AG04450 (cell line): Measurements from ENCODE around the gene ITGB4. TPM values are rescaled to one million over a fixed set of nuclear protein-coding genes. Genes with fewer than 3 reads are reported as not detected.

Experiments used
- CTCF ChIA-PET: fragments of 300-600, 350-600 bp; formaldehyde crosslinking; extraction: SDS; loops from one replicate; lab custom pipeline; 2022; ENCODE audit warnings: antibody characterized with exemption, inconsistent platforms; lab: Charles Lee
- POLR2A ChIA-PET: fragments of 350-600 bp; formaldehyde crosslinking; extraction: SDS; loops from one replicate; lab custom pipeline; 2021; ENCODE audit warnings: antibody characterized with exemption, inconsistent platforms; lab: Yijun Ruan, JAX
- DNase-seq: peaks from one replicate; pipeline ENCODE4 v3.0.0-alpha.2; 2011; ENCODE audit warnings: low read depth, low spot score
- H3K27ac ChIP-seq: one replicate; pipeline ENCODE4 v1.5.1; 2012; ENCODE audit warnings: low read depth, low read length, control low read depth
- H3K27me3 ChIP-seq: one replicate; pipeline ENCODE4 v1.6.0; 2012; ENCODE audit warnings: low read length; ENCODE audit not compliant: control insufficient read depth, insufficient read depth
- H3K4me3 ChIP-seq: 2 replicates; pipeline ENCODE4 v1.5.1; 2011; ENCODE audit warnings: mild to moderate bottlenecking, low read depth, low read length, control low read depth
- H3K9me3 ChIP-seq: 2 replicates; pipeline ENCODE4 v1.5.1; 2012; ENCODE audit warnings: low read length; ENCODE audit not compliant: control insufficient read depth, insufficient read depth
- polyA plus RNA-seq: library from polyadenylated mRNA; depleted of rRNA; stranded (reverse); fragments of >200 nt; gene quantifications from 2 replicates; pipeline ENCODE4 v1.2.3, GENCODE V29; 2011
- TF ChIP-seq, protein P1 (sequence below): IDR thresholded peaks from 2 replicates; pipeline ENCODE4 v1.5.1; 2011; ENCODE audit warnings: low read depth, low read length, control low read depth, inconsistent platforms

ITGB4 gene
- polyA plus RNA-seq, 1 experiment: 0.31 TPM

- H3K27ac ChIP-seq: no peak overlapping the region
- H3K4me3 ChIP-seq: no peak overlapping the region
- H3K27me3 ChIP-seq: no peaks in the 10 kb centered on the region
- DNase-seq: no peak
- TF ChIP-seq, protein P1, sequence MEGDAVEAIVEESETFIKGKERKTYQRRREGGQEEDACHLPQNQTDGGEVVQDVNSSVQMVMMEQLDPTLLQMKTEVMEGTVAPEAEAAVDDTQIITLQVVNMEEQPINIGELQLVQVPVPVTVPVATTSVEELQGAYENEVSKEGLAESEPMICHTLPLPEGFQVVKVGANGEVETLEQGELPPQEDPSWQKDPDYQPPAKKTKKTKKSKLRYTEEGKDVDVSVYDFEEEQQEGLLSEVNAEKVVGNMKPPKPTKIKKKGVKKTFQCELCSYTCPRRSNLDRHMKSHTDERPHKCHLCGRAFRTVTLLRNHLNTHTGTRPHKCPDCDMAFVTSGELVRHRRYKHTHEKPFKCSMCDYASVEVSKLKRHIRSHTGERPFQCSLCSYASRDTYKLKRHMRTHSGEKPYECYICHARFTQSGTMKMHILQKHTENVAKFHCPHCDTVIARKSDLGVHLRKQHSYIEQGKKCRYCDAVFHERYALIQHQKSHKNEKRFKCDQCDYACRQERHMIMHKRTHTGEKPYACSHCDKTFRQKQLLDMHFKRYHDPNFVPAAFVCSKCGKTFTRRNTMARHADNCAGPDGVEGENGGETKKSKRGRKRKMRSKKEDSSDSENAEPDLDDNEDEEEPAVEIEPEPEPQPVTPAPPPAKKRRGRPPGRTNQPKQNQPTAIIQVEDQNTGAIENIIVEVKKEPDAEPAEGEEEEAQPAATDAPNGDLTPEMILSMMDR: no peak
- ChIA-PET CTCF (interaction anchor here (0.9 to 3.1 kb wide), 2 partner anchors 61 to 62 kb away, joined by 4 to 11 read pairs; partner anchors contain the start of gene SMIM5), POLR2A (no interaction called here)
- H3K9me3 ChIP-seq: no peaks in the 10 kb centered on the region; the same call in 1 of the 2 replicates
These were observed 26.0 kb upstream of the ITGB4 start for GRCh38 chr17:75695141-75695829.

DNA sequence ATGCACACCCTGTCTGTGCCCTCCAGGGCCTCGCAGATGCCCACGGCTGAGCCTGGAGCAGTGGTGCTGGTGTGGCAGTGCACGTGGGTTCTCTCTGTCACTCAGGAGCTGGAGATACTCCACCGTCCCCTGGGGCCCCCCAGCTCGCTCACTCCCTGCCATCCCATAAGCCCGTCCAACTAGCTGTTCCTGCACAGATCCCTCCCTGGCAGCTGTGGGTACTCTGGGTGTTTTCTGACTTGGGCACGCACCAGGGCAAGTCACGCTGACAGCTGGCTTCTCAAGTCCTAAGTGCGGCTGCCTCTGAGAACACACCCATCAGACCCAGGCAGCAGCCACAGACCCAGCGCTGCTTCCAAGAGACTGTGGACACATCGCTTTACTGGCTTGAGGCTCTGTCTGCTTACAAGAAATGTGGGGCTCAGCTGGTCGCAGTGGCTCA, 25.4 kb upstream of the ITGB4 start:
- H3K27me3 ChIP-seq: no peaks in the 10 kb centered on the region
- no peak for DNase-seq
- no peak overlapping the region for H3K27ac ChIP-seq
- TF ChIP-seq, protein P1: no peak
- no peak overlapping the region for H3K4me3 ChIP-seq
- no peaks in the 10 kb centered on the region; the same call in 1 of the 2 replicates for H3K9me3 ChIP-seq
- ChIA-PET CTCF (interaction anchor here (0.9 kb wide), 1 partner anchor 62 kb away, joined by 4 read pairs; no protein-coding TSS in a partner anchor), POLR2A (interaction anchor here (0.7 kb wide), 1 partner anchor 823 kb away, joined by 5 read pairs; the partner anchor contains the start of gene FDXR)

GRCh38 chr17:75697651-75698291, 23.5 kb upstream of the ITGB4 start:
- ChIA-PET POLR2A (no interaction called here), CTCF (no interaction called here)
- Histone ChIP-seq H3K27me3 (no peaks in the 10 kb centered on the region), H3K27ac (no peak overlapping the region), H3K4me3 (no peak overlapping the region), H3K9me3 (no peaks in the 10 kb centered on the region; the same call in 1 of the 2 replicates)
- no peak for DNase-seq
- TF ChIP-seq, protein P1: no peak

- TF ChIP-seq, protein P1: no peak
- Histone ChIP-seq H3K9me3 (no peaks in the 10 kb centered on the region; the same call in 1 of the 2 replicates), H3K4me3 (no peak overlapping the region), H3K27me3 (no peaks in the 10 kb centered on the region), H3K27ac (no peak overlapping the region)
- DNase-seq: no peak
- ChIA-PET CTCF (no interaction called here), POLR2A (no interaction called here)
These were observed 22.6 kb upstream of the ITGB4 start for GRCh38 chr17:75698659-75699058.

DNA sequence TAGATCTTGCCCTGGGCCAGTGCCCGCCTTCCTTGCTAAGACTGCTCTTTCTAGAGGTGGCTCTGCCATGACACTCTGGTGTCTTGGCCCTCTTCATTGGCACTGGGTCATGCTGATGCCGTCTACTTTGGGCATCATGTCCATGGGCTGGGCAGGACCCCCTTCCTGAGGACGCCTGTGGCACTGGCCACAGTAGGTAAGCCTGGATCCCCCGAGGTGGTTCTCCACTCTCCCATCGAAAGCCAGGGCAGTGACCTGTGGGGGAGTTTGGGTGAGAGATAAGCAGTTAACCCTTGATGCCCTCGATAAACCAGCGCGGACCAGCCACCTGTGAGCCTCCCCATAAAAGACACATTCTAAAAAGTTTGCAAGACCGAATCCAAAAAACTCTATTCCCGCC, 20.0 kb upstream of the ITGB4 start:
- H3K27ac ChIP-seq: peak overlapping the region; percentile 39
- POLR2A ChIA-PET: no interaction called here
- H3K9me3 ChIP-seq: no peaks in the 10 kb centered on the region; the same call in 1 of the 2 replicates
- TF ChIP-seq, protein P1: no peak
- no peaks in the 10 kb centered on the region for H3K27me3 ChIP-seq
- no peak overlapping the region for H3K4me3 ChIP-seq
- CTCF ChIA-PET: no interaction called here
- no peak for DNase-seq
